GM21381 (cell line): ENCODE measurements around the gene CD38.

ENCODE experiments used
- ATAC-seq: cut with Tn5 transposase; IDR thresholded peaks from one replicate; pipeline ENCODE4 v1.9.1; 2021; ENCODE audit warnings: mild to moderate bottlenecking, moderate library complexity; ENCODE audit not compliant: unreplicated experiment

Gene CD38

GRCh38 chr4:15894921-15895916 is 117.1 kb downstream of the CD38 start:
- no peak for ATAC-seq

GRCh38 chr4:15897577-15897976 is 119.4 kb downstream of the CD38 start:
- ATAC-seq = no peak

- ATAC-seq = no peak
These were observed 120.8 kb downstream of the CD38 start for GRCh38 chr4:15898902-15899301.

GRCh38 chr4:15899511-15899910 is 121.4 kb downstream of the CD38 start:
- ATAC-seq = no peak

GRCh38 chr4:15901007-15901406 is 122.9 kb downstream of the CD38 start:
- ATAC-seq = no peak

- ATAC-seq = no peak
These were observed 123.9 kb downstream of the CD38 start for GRCh38 chr4:15901998-15902397.

- ATAC-seq = no peak
These were observed 124.6 kb downstream of the CD38 start for GRCh38 chr4:15902746-15903145.
